Measurements from ENCODE around the gene NAB2. TPM values are rescaled to one million over a fixed set of nuclear protein-coding genes. Genes with fewer than 3 reads are reported as not detected.
"Not testable (repeated sequence)": the region's sequence is repeated elsewhere in the genome, so short reads cannot be mapped to it uniquely, and the experiment has no call there.

NAB2 gene
- total RNA-seq, 1 donor from 2014 or later: 58.0 TPM

DNA sequence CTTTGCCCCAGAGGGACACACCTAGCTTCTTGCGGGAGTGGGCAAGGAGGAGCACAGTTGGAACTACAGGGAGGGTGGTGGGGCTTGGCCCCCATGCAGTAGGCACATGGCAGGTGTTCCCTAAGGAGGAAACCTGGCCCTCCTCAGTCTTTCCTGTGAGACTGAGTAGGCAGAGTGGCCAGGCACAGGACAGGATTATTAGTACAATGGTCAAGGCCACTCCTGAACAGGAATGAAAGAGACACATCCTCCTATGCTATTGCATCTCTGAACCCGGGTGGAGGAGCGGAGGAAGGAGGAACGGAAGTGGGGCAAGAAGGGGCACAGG, 39.8 kb upstream of the NAB2 start:
- TF ChIP-seq, protein P1, sequence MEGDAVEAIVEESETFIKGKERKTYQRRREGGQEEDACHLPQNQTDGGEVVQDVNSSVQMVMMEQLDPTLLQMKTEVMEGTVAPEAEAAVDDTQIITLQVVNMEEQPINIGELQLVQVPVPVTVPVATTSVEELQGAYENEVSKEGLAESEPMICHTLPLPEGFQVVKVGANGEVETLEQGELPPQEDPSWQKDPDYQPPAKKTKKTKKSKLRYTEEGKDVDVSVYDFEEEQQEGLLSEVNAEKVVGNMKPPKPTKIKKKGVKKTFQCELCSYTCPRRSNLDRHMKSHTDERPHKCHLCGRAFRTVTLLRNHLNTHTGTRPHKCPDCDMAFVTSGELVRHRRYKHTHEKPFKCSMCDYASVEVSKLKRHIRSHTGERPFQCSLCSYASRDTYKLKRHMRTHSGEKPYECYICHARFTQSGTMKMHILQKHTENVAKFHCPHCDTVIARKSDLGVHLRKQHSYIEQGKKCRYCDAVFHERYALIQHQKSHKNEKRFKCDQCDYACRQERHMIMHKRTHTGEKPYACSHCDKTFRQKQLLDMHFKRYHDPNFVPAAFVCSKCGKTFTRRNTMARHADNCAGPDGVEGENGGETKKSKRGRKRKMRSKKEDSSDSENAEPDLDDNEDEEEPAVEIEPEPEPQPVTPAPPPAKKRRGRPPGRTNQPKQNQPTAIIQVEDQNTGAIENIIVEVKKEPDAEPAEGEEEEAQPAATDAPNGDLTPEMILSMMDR (conservative IDR thresholded peaks at IDR 0.05): no peak
- Mint-ChIP-seq H3K9me3 (peaks cover 2% of the 10 kb centered on the region), H3K27ac (ENCODE audit: unreplicated experiment) (no peak overlapping the region), H3K36me3 (ENCODE audit: low read depth) (peaks cover 5% of the 10 kb centered on the region), H3K27me3 (ENCODE audit: low read depth) (peaks cover 44% of the 10 kb centered on the region), H3K4me3 (no peak overlapping the region), H3K4me1 (no peaks in the 10 kb centered on the region)
- no peak for DNase-seq (ENCODE audit: low read depth, low spot score)

DNA sequence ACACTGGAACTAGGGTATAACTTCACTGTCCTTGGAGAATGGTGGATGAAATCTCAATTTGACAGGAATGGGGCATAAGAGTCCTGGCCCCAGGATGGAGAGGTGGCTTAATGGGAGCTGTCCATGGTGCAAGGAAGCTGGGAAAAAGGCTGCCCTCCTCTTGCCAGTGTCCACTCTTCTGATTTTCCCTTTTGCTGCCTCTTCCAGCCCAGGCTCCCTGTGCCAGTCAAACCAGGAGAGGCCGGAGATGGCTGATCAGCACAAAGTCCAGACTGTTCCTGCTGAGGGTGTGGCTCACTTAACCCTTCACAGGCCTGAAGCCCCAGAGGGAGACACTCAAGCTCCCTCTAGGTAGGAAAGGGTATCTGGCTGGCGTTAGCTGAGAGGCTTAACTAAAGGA, 39.0 kb upstream of the NAB2 start, which contains the start of gene MYO1A:
Gene MYO1A, minus strand, starts transcription at position 240 of the 400 bp plus-strand sequence. CDS start 1,806 bp downstream, outside the sequence.
- Mint-ChIP-seq H3K27me3 (ENCODE audit: low read depth) (peaks cover 42% of the 10 kb centered on the region), H3K36me3 (ENCODE audit: low read depth) (peaks cover 8% of the 10 kb centered on the region), H3K4me1 (no peaks in the 10 kb centered on the region), H3K4me3 (no peak within 1 kb of the TSS), H3K27ac (ENCODE audit: unreplicated experiment) (no peak within 1 kb of the TSS), H3K9me3 (peaks cover 4% of the 10 kb centered on the region)
- no peak for DNase-seq (ENCODE audit: low read depth, low spot score)
- TF ChIP-seq, protein P1 (conservative IDR thresholded peaks at IDR 0.05): no peak

DNA sequence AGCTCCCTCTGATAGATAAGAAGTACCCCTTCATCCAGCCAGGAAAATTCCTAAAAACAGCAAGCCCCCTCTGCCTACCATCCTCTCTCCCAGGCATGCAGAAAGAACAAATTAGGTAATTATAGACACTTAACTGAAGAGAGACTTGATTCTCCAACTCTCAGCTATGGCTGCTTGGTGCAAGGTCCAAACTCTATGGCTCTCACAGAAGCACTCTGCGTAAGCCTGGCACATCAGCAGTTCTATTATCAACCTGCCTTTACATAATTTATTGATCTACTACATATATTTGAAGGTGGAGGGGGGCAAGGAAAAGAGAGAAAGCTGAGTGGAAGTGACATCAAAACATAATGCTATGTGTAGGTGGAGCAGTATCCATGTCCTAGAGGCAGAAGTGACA, 37.9 kb upstream of the NAB2 start:
- peaks cover 8% of the 10 kb centered on the region for H3K36me3 Mint-ChIP-seq (ENCODE audit: low read depth)
- no peak overlapping the region for H3K27ac Mint-ChIP-seq (ENCODE audit: unreplicated experiment)
- H3K4me3 Mint-ChIP-seq: no peak overlapping the region
- H3K4me1 Mint-ChIP-seq: no peaks in the 10 kb centered on the region
- TF ChIP-seq, protein P1 (conservative IDR thresholded peaks at IDR 0.05): no peak
- H3K9me3 Mint-ChIP-seq: peaks cover 4% of the 10 kb centered on the region
- peaks cover 35% of the 10 kb centered on the region for H3K27me3 Mint-ChIP-seq (ENCODE audit: low read depth)
- DNase-seq (ENCODE audit: low read depth, low spot score): no peak

DNA sequence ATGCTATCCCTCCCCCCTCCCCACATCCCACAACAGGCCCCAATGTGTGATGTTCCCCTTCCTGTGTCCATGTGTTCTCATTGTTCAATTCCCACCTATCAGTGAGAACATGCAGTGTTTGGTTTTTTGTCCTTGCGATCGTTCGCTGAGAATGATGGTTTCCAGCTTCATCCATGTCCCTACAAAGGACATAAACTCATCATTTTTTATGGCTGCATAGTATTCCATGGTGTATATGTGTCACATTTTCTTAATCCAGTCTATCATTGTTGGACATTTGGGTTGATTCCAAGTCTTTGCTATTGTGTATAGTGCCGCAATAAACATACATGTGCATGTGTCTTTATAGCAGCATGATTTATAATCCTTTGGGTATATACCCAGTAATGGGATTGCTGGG, 35.8 kb upstream of the NAB2 start:
- H3K27ac Mint-ChIP-seq (ENCODE audit: unreplicated experiment); H3K9me3 Mint-ChIP-seq; H3K4me3 Mint-ChIP-seq; H3K4me1 Mint-ChIP-seq; DNase-seq (ENCODE audit: low read depth, low spot score): not testable (repeated sequence)
- H3K27me3 Mint-ChIP-seq (ENCODE audit: low read depth): peaks cover 22% of the 10 kb centered on the region
- peaks cover 13% of the 10 kb centered on the region for H3K36me3 Mint-ChIP-seq (ENCODE audit: low read depth)

DNA sequence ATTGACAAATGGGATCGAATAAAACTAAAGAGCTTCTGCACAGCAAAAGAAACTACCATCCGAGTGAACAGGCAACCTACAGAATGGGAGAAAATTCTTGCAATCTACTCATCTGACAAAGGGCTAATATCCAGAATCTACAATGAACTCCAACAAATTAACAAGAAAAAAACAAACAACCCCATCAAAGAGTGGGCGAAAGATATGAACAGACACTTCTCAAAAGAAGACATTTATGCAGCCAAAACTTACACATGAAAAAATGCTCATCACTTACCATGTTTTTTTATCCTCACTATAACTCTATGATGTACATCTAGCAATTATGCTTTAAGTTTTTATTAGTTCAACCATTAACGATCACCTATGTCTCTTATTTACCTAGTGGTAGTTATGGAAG, 35.0 kb upstream of the NAB2 start:
- H3K27me3 Mint-ChIP-seq (ENCODE audit: low read depth): peaks cover 18% of the 10 kb centered on the region
- not testable (repeated sequence) for DNase-seq (ENCODE audit: low read depth, low spot score); H3K4me3 Mint-ChIP-seq; H3K9me3 Mint-ChIP-seq; H3K27ac Mint-ChIP-seq (ENCODE audit: unreplicated experiment); H3K4me1 Mint-ChIP-seq
- H3K36me3 Mint-ChIP-seq (ENCODE audit: low read depth): peaks cover 18% of the 10 kb centered on the region

DNA sequence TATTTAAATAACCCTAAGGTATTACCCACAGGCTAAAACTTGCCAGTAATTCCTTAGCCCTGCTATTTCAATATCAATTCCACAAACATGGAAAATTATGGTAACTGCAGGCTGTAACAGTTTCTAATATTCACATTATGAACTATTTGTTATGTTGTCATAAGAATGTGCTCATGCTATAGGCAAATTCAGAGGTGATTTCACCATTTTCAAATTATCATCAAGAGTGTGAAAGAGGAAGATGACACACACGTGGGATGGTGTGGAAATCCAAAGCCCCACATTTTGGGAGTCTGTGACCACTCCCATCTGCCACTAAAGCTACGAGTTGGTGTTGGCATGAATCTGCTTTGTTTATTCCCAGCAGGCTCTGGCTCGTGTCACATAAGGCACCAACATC, 33.1 kb upstream of the NAB2 start:
- DNase-seq (ENCODE audit: low read depth, low spot score): no peak
- Mint-ChIP-seq H3K4me1 (peaks cover 8% of the 10 kb centered on the region), H3K27ac (ENCODE audit: unreplicated experiment) (no peak overlapping the region), H3K36me3 (ENCODE audit: low read depth) (peaks cover 19% of the 10 kb centered on the region), H3K27me3 (ENCODE audit: low read depth) (peaks cover 6% of the 10 kb centered on the region), H3K9me3 (peaks cover 4% of the 10 kb centered on the region), H3K4me3 (no peak overlapping the region)
- TF ChIP-seq, protein P1 (conservative IDR thresholded peaks at IDR 0.05): no peak

Data from neural crest cell (in vitro differentiated cells).